ENCODE measurements around the gene FHIT. TPM values are rescaled to one million over a fixed set of nuclear protein-coding genes. Genes with fewer than 3 reads are reported as not detected.

Gene FHIT
- total and polyA plus RNA-seq, 2 experiments from 2014 or later = 9.7 to 16.2 TPM

DNA sequence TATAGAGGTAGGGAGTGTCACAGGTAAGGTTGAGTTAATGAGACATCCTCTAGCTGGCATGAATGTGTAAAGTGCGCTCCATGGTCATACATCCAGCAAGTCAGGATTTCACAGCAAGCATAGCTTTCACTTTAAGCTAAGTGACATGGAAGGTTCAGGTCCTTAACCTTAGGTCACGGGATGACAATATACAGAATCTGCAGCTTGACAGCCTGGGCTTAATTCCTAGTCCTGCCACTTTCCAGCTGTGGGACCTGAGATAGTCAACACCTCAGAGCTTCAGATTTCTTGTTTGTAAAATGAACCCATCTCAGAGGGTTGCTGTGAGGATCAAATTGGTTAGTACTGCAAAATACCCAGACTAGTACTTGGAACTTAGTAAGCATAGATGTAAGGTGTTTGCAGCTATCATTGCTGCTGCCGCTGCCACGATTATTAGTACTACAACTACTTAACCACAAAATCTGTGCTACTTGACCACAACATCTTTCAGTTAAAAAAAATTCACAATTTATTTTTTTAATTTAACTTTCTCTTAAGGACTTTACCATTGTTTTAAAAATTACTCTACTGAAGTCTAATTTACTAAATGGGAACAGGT, 1311.3 kb downstream of the FHIT start:
- WGBS (ENCODE audit: low lambda C conversion rate, missing lambda C conversion rate) = 91% methylated on average over 4 of the region's 4 CpGs

DNA sequence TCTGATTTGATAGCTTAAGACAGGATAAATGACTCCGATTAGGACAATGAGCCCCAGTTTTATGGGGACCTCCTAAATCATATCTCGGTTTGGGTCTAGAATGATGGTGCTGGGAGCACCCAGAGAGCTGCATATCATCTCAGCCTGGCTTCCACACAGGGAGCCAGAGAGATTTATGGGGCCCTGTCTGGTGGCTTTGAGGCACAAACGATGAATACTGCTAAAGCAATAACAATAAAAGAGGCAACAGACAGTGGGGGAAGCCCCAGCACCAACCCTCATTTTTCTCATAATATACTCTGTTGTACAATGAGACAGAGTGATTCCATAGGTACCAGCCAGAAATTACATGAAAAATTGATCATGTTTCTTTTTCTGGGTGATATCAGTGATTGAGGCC, 1312.4 kb downstream of the FHIT start:
- H3K4me1 ChIP-seq (ENCODE audit: insufficient read depth) = no peaks in the 10 kb centered on the region
- H3K36me3 ChIP-seq (replicated peaks; ENCODE audit: insufficient read depth, low read depth) = no peaks in the 10 kb centered on the region
- H3K27ac ChIP-seq = no peak overlapping the region
- no peaks in the 10 kb centered on the region for H3K79me2 ChIP-seq
- no peaks in the 10 kb centered on the region for H4K20me1 ChIP-seq (ENCODE audit: insufficient read depth, poor library complexity, severe bottlenecking)
- H3K4me3 ChIP-seq = no peak overlapping the region
- no peaks in the 10 kb centered on the region for H3K9me3 ChIP-seq (ENCODE audit: low read depth)
- no peaks in the 10 kb centered on the region for H3K27me3 ChIP-seq
- TF ChIP-seq EZH2phosphoT487 (IDR thresholded peaks at IDR 0.05; ENCODE audit: low read depth, severe bottlenecking, unreplicated experiment) (no peak), EZH2 (IDR thresholded peaks at IDR 0.05; ENCODE audit: borderline replicate concordance) (no peak)
- TF ChIP-seq, protein P1, sequence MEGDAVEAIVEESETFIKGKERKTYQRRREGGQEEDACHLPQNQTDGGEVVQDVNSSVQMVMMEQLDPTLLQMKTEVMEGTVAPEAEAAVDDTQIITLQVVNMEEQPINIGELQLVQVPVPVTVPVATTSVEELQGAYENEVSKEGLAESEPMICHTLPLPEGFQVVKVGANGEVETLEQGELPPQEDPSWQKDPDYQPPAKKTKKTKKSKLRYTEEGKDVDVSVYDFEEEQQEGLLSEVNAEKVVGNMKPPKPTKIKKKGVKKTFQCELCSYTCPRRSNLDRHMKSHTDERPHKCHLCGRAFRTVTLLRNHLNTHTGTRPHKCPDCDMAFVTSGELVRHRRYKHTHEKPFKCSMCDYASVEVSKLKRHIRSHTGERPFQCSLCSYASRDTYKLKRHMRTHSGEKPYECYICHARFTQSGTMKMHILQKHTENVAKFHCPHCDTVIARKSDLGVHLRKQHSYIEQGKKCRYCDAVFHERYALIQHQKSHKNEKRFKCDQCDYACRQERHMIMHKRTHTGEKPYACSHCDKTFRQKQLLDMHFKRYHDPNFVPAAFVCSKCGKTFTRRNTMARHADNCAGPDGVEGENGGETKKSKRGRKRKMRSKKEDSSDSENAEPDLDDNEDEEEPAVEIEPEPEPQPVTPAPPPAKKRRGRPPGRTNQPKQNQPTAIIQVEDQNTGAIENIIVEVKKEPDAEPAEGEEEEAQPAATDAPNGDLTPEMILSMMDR (IDR thresholded peaks at IDR 0.05; ENCODE audit: poor library complexity) = no peak
- H3K4me2 ChIP-seq = no peak overlapping the region
- H3K9me2 ChIP-seq (replicated peaks; ENCODE audit: insufficient read depth) = no peaks in the 10 kb centered on the region
- no peak for DNase-seq (ENCODE audit: low spot score)
- 74% methylated on average over 3 of the region's 3 CpGs for WGBS (ENCODE audit: low lambda C conversion rate, missing lambda C conversion rate)
- no peak overlapping the region for H2AFZ ChIP-seq

More for the DNA sequence above, 1311.3 kb downstream of the FHIT start:
- H3K27me3 ChIP-seq = no peaks in the 10 kb centered on the region
- no peaks in the 10 kb centered on the region for H3K36me3 ChIP-seq (replicated peaks; ENCODE audit: insufficient read depth, low read depth)
- no peaks in the 10 kb centered on the region for H3K9me3 ChIP-seq (ENCODE audit: low read depth)
- H3K4me2 ChIP-seq = no peak overlapping the region
- H2AFZ ChIP-seq = no peak overlapping the region
- TF ChIP-seq, protein P1 (IDR thresholded peaks at IDR 0.05; ENCODE audit: poor library complexity) = no peak
- no peak for TF ChIP-seq EZH2 (IDR thresholded peaks at IDR 0.05; ENCODE audit: borderline replicate concordance)
- no peak for TF ChIP-seq EZH2phosphoT487 (IDR thresholded peaks at IDR 0.05; ENCODE audit: low read depth, severe bottlenecking, unreplicated experiment)
- H4K20me1 ChIP-seq (ENCODE audit: insufficient read depth, poor library complexity, severe bottlenecking) = no peaks in the 10 kb centered on the region
- no peak overlapping the region for H3K27ac ChIP-seq
- no peak overlapping the region for H3K4me3 ChIP-seq
- H3K9me2 ChIP-seq (replicated peaks; ENCODE audit: insufficient read depth) = no peaks in the 10 kb centered on the region
- H3K79me2 ChIP-seq = no peaks in the 10 kb centered on the region
- DNase-seq (ENCODE audit: low spot score) = no peak
- no peaks in the 10 kb centered on the region for H3K4me1 ChIP-seq (ENCODE audit: insufficient read depth)

DNA sequence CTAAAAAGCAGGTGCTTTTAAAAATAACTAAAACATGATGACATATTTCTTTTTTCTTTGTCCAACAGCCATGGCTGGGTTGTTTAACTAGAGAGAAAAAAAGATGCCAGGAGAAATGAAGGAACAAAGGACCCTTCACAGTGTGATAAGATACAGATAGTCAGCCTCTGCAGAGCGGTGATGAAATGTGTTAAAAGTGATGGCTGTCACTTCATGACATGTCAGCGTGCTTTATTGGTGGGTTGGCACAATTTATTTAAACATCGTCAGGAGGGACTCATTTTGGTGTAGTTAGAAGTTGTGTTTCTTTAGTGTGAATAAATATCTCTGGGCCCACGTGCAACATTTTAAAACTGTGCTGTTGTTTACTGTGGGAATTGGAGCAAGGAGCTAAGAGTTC, 1314.1 kb downstream of the FHIT start:
- Histone ChIP-seq H3K27ac (no peak overlapping the region), H3K4me2 (no peak overlapping the region), H3K79me2 (no peaks in the 10 kb centered on the region), H3K9me2 (replicated peaks; ENCODE audit: insufficient read depth) (no peaks in the 10 kb centered on the region), H3K9me3 (ENCODE audit: low read depth) (no peaks in the 10 kb centered on the region), H2AFZ (no peak overlapping the region), H3K4me1 (ENCODE audit: insufficient read depth) (no peaks in the 10 kb centered on the region), H3K36me3 (replicated peaks; ENCODE audit: insufficient read depth, low read depth) (no peaks in the 10 kb centered on the region), H3K27me3 (no peaks in the 10 kb centered on the region), H4K20me1 (ENCODE audit: insufficient read depth, poor library complexity, severe bottlenecking) (no peaks in the 10 kb centered on the region), H3K4me3 (no peak overlapping the region)
- TF ChIP-seq EZH2 (IDR thresholded peaks at IDR 0.05; ENCODE audit: borderline replicate concordance) (no peak), EZH2phosphoT487 (IDR thresholded peaks at IDR 0.05; ENCODE audit: low read depth, severe bottlenecking, unreplicated experiment) (no peak)
- TF ChIP-seq, protein P1 (IDR thresholded peaks at IDR 0.05; ENCODE audit: poor library complexity) = no peak
- DNase-seq (ENCODE audit: low spot score) = no peak
- 49% methylated on average over 4 of the region's 4 CpGs for WGBS (ENCODE audit: low lambda C conversion rate, missing lambda C conversion rate)

All from hepatocyte (in vitro differentiated cells).